K562 (cell line): ENCODE results near the gene RREB1. TPM values are rescaled to one million over a fixed set of nuclear protein-coding genes. Genes with fewer than 3 reads are reported as not detected.

Experiments
- ATAC-seq: fragments of 200-7000 bp; cut with Tn5 transposase; 3 replicates; pipeline ENCODE4 v1.9.1; 2020; ENCODE audit warnings: moderate library complexity
- BruUV-seq: library from RNA; stranded (reverse); fragments of 400-500 nt; replicated peaks from 2 replicates; lab custom pipeline; 2021; lab: Mats Ljungman, UMichigan
- CTCF ChIA-PET: fragments of 300-600 bp; formaldehyde crosslinking; extraction: SDS; loops from one replicate; lab custom pipeline; 2021; ENCODE audit warnings: low intra/inter-chr PET ratio; lab: Yijun Ruan, JAX
- POLR2A ChIA-PET: fragments of 300-600, 350-650 bp; sonication (Branson Sonifier 250); formaldehyde crosslinking; extraction: SDS; loops from one replicate; lab custom pipeline; 2021; ENCODE audit warnings: antibody characterized with exemption, inconsistent platforms; lab: Yijun Ruan, JAX
- DNase-seq, 4 experiments: peaks; one replicate each; pipeline versions ENCODE4 v3.0.0 to v3.0.0-alpha.2; 2011 to 2018; ENCODE audit warnings: low spot score in 3 of 4, mixed read lengths in 3 of 4; ENCODE audit errors: extremely low read depth in 1 of 4
- FAIRE-seq: peaks from 2 replicates; lab custom pipeline; 2011; peaks lifted over from hg19 to GRCh38; lab: Jason Lieb, UNC
- H2AFZ ChIP-seq: 2 replicates; pipeline ENCODE4 v1.6.0; 2011; ENCODE audit warnings: low read depth, low read length, control low read depth, inconsistent platforms
- H3K27ac ChIP-seq: fragments of 200-600 bp; 3 replicates; pipeline ENCODE4 v1.8.0; 2011; ENCODE audit warnings: low read depth, mild to moderate bottlenecking, control low read depth, inconsistent platforms, low read length, moderate library complexity, mixed read lengths; ENCODE audit errors: extremely low read depth
- H3K27me3 ChIP-seq, 2 experiments: fragments of 300-600 bp in 1 of 2; 2 replicates in 1 of 2; 3 replicates in 1 of 2; pipeline versions ENCODE4 v1.6.0 to v1.8.0; 2011; ENCODE audit warnings: inconsistent platforms in 2 of 2, low read length in 2 of 2, mild to moderate bottlenecking in 1 of 2, mixed read lengths in 1 of 2, moderate library complexity in 1 of 2; ENCODE audit not compliant: control insufficient read depth in 2 of 2, insufficient read depth in 2 of 2
- H3K36me3 ChIP-seq: fragments of 300-600 bp; 3 replicates; pipeline ENCODE4 v1.8.0; 2011; ENCODE audit warnings: mild to moderate bottlenecking, low read length, inconsistent platforms; ENCODE audit not compliant: control insufficient read depth, insufficient read depth
- H3K4me1 ChIP-seq, 2 experiments: fragments of 200-600 bp in 1 of 2; replicated peaks in 1 of 2; 2 replicates in 1 of 2; 3 replicates in 1 of 2; pipeline versions ENCODE4 v1.5.1 to v1.8.0; 2011; ENCODE audit warnings: inconsistent platforms in 2 of 2, low read length in 2 of 2, mild to moderate bottlenecking in 1 of 2, mixed read lengths in 1 of 2, moderate library complexity in 1 of 2; ENCODE audit not compliant: control insufficient read depth in 2 of 2, insufficient read depth in 2 of 2
- H3K4me2 ChIP-seq: 2 replicates; pipeline ENCODE4 v1.6.1; 2011; ENCODE audit warnings: low read length, control low read depth, inconsistent platforms, mixed read lengths; ENCODE audit not compliant: insufficient read depth
- H3K4me3 ChIP-seq: fragments of 200-600 bp; sonication (generic), shearing (Covaris generic); 2 replicates; pipeline ENCODE4 v1.5.1; 2016; ENCODE audit warnings: control low read depth, inconsistent platforms
- H3K79me2 ChIP-seq: fragments of 200-600 bp; 3 replicates; pipeline ENCODE4 v1.8.0; 2011; ENCODE audit warnings: low read length, inconsistent platforms; ENCODE audit not compliant: control insufficient read depth, insufficient read depth
- H3K9ac ChIP-seq, 2 experiments: 2 replicates each; pipeline versions ENCODE4 v1.6.0 to v1.6.1; 2011; ENCODE audit warnings: low read depth in 2 of 2, low read length in 2 of 2, control low read depth in 1 of 2, inconsistent platforms in 1 of 2, mild to moderate bottlenecking in 1 of 2, mixed read lengths in 1 of 2; ENCODE audit not compliant: insufficient read depth in 1 of 2
- H3K9me1 ChIP-seq: one replicate; pipeline ENCODE4 v1.6.0; 2011; ENCODE audit warnings: inconsistent platforms, mild to moderate bottlenecking, low read length, moderate library complexity; ENCODE audit not compliant: control insufficient read depth, insufficient read depth
- H3K9me3 ChIP-seq: replicated peaks from 2 replicates; pipeline ENCODE4 v1.5.1; 2011; ENCODE audit warnings: low read depth, low read length, inconsistent platforms; ENCODE audit not compliant: control insufficient read depth, insufficient read depth
- H4K20me1 ChIP-seq: replicated peaks from 2 replicates; pipeline ENCODE4 v1.6.1; 2011; ENCODE audit warnings: low read length, inconsistent platforms, mixed read lengths; ENCODE audit not compliant: control insufficient read depth, insufficient read depth
- CBX8 ChIP-seq: fragments of 200-600 bp; sonication (generic); IDR thresholded peaks from 2 replicates; pipeline ENCODE4 v1.6.1; 2012; ENCODE audit warnings: borderline replicate concordance, mixed run types, low read depth, mild to moderate bottlenecking, moderate library complexity, mixed read lengths, low read length, control low read depth, inconsistent platforms; ENCODE audit not compliant: poor library complexity, severe bottlenecking; ENCODE audit errors: extremely low read depth
- CHD4 ChIP-seq: fragments of 200-600 bp; sonication (generic); IDR thresholded peaks from 3 replicates; pipeline ENCODE4 v1.6.1; 2012; ENCODE audit warnings: low read depth, mild to moderate bottlenecking, mixed read lengths, low read length, inconsistent platforms; ENCODE audit not compliant: insufficient read depth, insufficient replicate concordance, poor library complexity, severe bottlenecking
- ESRRB ChIP-seq: fragments of 250-450 bp; sonication (Bioruptor Pico); IDR thresholded peaks from 2 replicates; pipeline ENCODE4 v1.5.0; 2020; ENCODE audit warnings: mild to moderate bottlenecking, moderate library complexity, borderline replicate concordance
- KAT7 ChIP-seq: sonication (generic); formaldehyde crosslinking; IDR thresholded peaks from 2 replicates; pipeline ENCODE4 v1.8.0; 2022; ENCODE audit warnings: missing genetic modification reagents, mild to moderate bottlenecking, borderline replicate concordance
- TOE1 ChIP-seq, 2 experiments: fragments of 450-650 bp in 1 of 2; sonication (generic) in 1 of 2; formaldehyde crosslinking in 1 of 2; IDR thresholded peaks; 2 replicates each; pipeline versions ENCODE4 v1.7.1 to v1.8.0; 2016 to 2022; ENCODE audit warnings: borderline replicate concordance in 2 of 2, mild to moderate bottlenecking in 2 of 2, antibody characterized with exemption in 1 of 2, inconsistent platforms in 1 of 2, low read depth in 1 of 2, missing genetic modification reagents in 1 of 2, moderate library complexity in 1 of 2
- ZKSCAN1 ChIP-seq: fragments of 150-350 bp; IDR thresholded peaks from 2 replicates; pipeline ENCODE4 v1.6.1; 2016; ENCODE audit warnings: low read depth, low read length
- ZNF384 ChIP-seq: IDR thresholded peaks from 2 replicates; pipeline ENCODE4 v1.6.1; 2012; ENCODE audit warnings: low read depth, low read length, improper control_type of control experiment
- ZNF408 ChIP-seq: fragments of 250-450 bp; sonication (Bioruptor Pico); IDR thresholded peaks from 2 replicates; pipeline ENCODE4 v1.4.0; 2020; ENCODE audit warnings: low read depth, mild to moderate bottlenecking, moderate library complexity
- WGBS: fragments of 100-300 bp; shearing (Covaris generic); methylation state at CpG from one replicate; pipeline ENCODE4 v1.1.6; 2016; ENCODE audit warnings: low coverage, mixed read lengths; ENCODE audit not compliant: insufficient coverage; ENCODE audit errors: missing lambda C conversion rate; 5-methylcytosine and 5-hydroxymethylcytosine counted together
- in situ Hi-C: fragments of 300-500 bp; cut with MboI; formaldehyde crosslinking; loops from 4 replicates; pipeline ENCODE4 v1.15.0; 2018; ENCODE audit warnings: inconsistent platforms, mixed read lengths
- intact Hi-C: fragments of 100-400 bp; cut with micrococcal nuclease; formaldehyde crosslinking; loops from 2 replicates; pipeline ENCODE4 v1.14.2; 2022
- polyA plus RNA-seq, 8 experiments: library from polyadenylated mRNA; depleted of rRNA in 4 of 8; stranded (reverse) in 5 of 8; unstranded in 3 of 8; fragments of >200 nt; fragmentation: Nextera tagmentation in 2 of 8; fragmentation: Illumina TruSeq in 1 of 8; extraction: Ambion mirVana in 2 of 8; extraction: Trizol in 1 of 8; gene quantifications; 2 replicates each; pipeline versions ENCODE4 v1.2.1 to v1.2.3, GENCODE V29; 2011 to 2014; ENCODE audit warnings: inconsistent platforms in 1 of 8, missing spikeins in 1 of 8
- total RNA-seq, 7 experiments: library from RNA; depleted of rRNA in 6 of 7; stranded (reverse); fragments of >200 nt in 6 of 7; fragmentation: Illumina TruSeq in 2 of 7; extraction: Trizol in 2 of 7; gene quantifications; 2 replicates each; pipeline versions ENCODE4 v1.2.1 to v1.2.3, GENCODE V29; 2011 to 2021; ENCODE audit warnings: low replicate concordance in 1 of 7
- TF ChIP-seq, protein P1 (sequence below), 2 experiments: fragments of 450-650 bp; IDR thresholded peaks; 2 replicates each; pipeline ENCODE4 v1.6.1; 2016
- TF ChIP-seq, protein P2 (sequence below): fragments of 250-450 bp; sonication (Bioruptor Pico); IDR thresholded peaks from 2 replicates; pipeline ENCODE4 v1.8.0; 2022; ENCODE audit warnings: inconsistent platforms, mild to moderate bottlenecking, moderate library complexity, borderline replicate concordance

RREB1 gene
- total and polyA plus RNA-seq, 9 of the 15 experiments (the other 6 are each of a cell fraction or from before 2014, with no cell fraction given) = 3.3 to 64.2 (median 19.3) TPM

DNA sequence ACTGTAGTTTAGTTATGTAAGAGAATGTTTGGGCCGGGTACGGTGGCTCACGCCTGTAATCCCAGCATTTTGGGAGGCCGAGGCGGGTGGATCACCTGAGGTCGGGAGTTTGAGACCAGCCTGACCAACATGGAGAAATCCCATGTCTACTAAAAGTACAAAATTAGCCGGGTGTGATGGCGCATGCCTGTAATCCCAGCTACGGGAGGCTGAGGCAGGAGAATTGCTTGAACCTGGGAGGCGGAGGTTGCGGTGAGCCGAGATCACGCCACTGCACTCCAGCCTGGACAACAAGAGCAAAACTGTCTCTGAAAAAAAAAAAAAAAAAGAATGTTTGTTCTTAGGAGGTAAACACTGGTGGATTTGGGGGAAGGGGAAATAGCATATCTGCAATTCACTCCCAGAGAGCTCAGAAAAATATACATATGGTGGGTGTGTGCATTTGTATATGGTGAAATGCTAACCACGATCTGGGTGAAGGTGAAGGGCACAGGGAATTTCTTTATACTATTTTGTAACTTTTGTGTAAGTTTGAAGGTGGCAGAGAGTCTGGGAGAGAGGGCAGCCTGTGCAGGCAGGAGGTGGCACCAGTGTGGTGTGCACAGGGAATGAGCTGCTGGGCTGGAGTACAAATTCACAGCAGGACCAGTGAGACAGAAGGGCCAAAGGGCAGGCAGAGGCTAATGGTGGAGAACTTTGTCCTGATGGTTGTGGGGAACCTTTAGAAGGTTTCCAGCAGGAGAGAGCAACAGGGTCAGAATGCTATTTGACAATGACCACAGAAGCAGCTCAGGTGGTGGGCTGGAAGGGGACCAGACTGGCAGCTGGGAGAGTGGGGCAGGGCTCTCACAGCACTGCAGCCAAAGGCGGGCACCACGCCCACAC, 162.8 kb downstream of the RREB1 start:
- H3K27ac ChIP-seq = no peak overlapping the region

More for the DNA sequence above, 162.8 kb downstream of the RREB1 start:
- peaks cover 0 to 16% of the 10 kb centered on the region in 2 experiments; a peak in 2 of 5 replicates for H3K4me1 ChIP-seq
- no TSS peak for BruUV-seq
- DNase-seq = no peak
- H2AFZ ChIP-seq = no peak overlapping the region
- H3K4me2 ChIP-seq = no peak overlapping the region
- intact Hi-C loops (no loop called here), in situ Hi-C loops (no loop called here)
- FAIRE-seq = no peak
- H3K9ac ChIP-seq = 0 out of 4 replicates have a peak overlapping the region, but pooled peaks of 1 of the 2 experiments have one; percentile 14
- peaks cover 46 to 67% of the 10 kb centered on the region in 2 experiments; a peak in 4 of 5 replicates for H3K27me3 ChIP-seq
- H3K79me2 ChIP-seq = no peaks in the 10 kb centered on the region
- no peak for TF ChIP-seq KAT7 (CRISPR knock-in tag)
- TF ChIP-seq, protein P1, sequence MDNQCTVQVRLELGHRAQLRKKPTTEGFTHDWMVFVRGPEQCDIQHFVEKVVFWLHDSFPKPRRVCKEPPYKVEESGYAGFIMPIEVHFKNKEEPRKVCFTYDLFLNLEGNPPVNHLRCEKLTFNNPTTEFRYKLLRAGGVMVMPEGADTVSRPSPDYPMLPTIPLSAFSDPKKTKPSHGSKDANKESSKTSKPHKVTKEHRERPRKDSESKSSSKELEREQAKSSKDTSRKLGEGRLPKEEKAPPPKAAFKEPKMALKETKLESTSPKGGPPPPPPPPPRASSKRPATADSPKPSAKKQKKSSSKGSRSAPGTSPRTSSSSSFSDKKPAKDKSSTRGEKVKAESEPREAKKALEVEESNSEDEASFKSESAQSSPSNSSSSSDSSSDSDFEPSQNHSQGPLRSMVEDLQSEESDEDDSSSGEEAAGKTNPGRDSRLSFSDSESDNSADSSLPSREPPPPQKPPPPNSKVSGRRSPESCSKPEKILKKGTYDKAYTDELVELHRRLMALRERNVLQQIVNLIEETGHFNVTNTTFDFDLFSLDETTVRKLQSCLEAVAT (IDR thresholded peaks at IDR 0.05) = no peak
- TF ChIP-seq, protein P2, sequence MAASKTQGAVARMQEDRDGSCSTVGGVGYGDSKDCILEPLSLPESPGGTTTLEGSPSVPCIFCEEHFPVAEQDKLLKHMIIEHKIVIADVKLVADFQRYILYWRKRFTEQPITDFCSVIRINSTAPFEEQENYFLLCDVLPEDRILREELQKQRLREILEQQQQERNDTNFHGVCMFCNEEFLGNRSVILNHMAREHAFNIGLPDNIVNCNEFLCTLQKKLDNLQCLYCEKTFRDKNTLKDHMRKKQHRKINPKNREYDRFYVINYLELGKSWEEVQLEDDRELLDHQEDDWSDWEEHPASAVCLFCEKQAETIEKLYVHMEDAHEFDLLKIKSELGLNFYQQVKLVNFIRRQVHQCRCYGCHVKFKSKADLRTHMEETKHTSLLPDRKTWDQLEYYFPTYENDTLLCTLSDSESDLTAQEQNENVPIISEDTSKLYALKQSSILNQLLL (CRISPR knock-in tag) = no peak
- TF ChIP-seq TOE1 (IDR thresholded peaks at IDR 0.05; ENCODE audit: borderline replicate concordance) = no peak
- TF ChIP-seq TOE1 (CRISPR knock-in tag; IDR thresholded peaks at IDR 0.05; ENCODE audit: borderline replicate concordance, low read depth) = no peak
- no peak for TF ChIP-seq CHD4
- TF ChIP-seq ZNF384 = no peak
- no peak for TF ChIP-seq ZKSCAN1
- no peak for TF ChIP-seq ESRRB
- TF ChIP-seq ZNF408 (CRISPR knock-in tag) = no peak
- TF ChIP-seq CBX8 = no peak
- no peaks in the 10 kb centered on the region; the same call in 1 of the 2 replicates for H3K9me3 ChIP-seq
- 0 out of 2 replicates have a peak, but pooled peaks cover 3% of the 10 kb centered on the region for H4K20me1 ChIP-seq
- 19% methylated on average over 16 of the region's 16 CpGs for WGBS
- no peak for ATAC-seq
- no peaks in the 10 kb centered on the region for H3K9me1 ChIP-seq
- no peaks in the 10 kb centered on the region for H3K36me3 ChIP-seq
- ChIA-PET CTCF (no interaction called here), POLR2A (interaction anchor here (0.6 to 0.9 kb wide), 2 partner anchors 58 to 344 kb away, joined by 3 to 5 read pairs; no protein-coding TSS in a partner anchor)
- H3K4me3 ChIP-seq = no peak overlapping the region
